GM03348 (cell line): ENCODE results near the gene NAV1.
"Not testable (repeated sequence)": the region's sequence is repeated elsewhere in the genome, so short reads cannot be mapped to it uniquely, and the experiment has no call there.

Source experiments
- DNase-seq: peaks from one replicate; pipeline ENCODE4 v3.0.0; 2012; ENCODE audit warnings: low spot score

Gene NAV1

DNA sequence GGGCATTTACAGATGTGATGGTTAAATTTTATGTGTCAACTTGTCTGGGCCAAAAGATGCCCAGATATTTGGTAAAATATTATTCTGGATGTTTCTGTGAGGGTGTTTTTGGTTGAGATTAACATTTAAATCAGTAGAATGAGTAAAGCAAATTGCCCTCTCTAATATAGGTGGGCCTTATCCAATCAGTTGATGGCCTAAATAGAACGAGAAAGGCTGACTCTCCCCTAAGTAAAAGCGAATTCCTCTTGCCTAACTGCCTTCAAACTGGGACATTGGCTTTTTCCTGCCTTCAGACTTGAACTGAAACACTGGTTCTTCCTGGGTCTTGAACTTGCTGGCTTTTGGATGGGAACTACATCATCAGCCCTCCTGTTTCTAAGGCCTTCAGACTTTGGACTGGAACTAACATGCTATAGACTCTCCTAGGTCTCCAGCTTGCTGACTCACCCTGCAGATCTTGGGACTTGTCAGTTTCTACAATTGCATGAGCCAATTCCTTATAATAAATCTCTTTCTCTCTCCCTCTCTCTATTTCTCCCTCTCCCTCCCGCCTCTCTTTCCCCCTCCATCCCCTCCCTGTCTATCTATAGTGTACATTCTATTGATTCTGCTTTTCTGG, 10.2 kb upstream of the NAV1 start:
- no peak for DNase-seq

DNA sequence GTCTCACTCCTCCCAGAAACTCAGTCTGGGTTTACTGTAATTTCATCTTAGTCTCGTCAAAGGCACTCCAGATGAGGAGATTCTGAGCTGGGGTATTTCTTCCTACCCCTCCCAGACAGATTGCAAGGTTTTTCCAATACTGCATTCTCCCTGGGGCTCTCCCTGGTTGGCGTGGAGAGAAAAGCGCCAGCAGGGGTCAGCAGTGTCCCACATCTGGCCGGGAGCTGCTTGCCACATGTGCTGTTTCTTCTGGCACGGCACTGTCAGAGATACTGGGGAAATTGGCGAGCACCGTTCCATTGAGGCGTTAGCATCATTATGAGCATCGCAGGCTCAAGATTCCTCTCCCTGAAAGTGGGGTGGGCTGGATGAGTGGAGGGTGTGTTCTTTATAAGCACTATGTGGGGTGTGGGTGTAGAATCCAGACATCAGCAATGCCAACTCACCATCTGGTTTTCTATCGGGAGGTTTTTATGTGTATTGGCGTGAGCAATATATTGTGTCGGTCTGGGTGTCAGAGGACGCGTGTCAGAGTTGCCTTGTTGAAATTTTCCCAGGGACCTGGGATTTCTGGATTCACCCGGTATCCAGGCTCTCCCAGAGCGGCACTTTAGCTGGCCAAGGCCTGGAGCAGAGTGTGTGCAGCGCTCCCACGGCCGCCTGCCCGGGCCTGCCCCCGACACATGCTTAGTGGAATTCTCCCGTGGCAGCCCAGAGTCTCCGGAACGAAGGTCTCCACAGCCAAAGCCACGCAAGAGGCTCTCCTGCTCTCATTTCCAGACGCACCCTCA, 8.0 kb upstream of the NAV1 start:
- DNase-seq: peak; percentile 89

DNA sequence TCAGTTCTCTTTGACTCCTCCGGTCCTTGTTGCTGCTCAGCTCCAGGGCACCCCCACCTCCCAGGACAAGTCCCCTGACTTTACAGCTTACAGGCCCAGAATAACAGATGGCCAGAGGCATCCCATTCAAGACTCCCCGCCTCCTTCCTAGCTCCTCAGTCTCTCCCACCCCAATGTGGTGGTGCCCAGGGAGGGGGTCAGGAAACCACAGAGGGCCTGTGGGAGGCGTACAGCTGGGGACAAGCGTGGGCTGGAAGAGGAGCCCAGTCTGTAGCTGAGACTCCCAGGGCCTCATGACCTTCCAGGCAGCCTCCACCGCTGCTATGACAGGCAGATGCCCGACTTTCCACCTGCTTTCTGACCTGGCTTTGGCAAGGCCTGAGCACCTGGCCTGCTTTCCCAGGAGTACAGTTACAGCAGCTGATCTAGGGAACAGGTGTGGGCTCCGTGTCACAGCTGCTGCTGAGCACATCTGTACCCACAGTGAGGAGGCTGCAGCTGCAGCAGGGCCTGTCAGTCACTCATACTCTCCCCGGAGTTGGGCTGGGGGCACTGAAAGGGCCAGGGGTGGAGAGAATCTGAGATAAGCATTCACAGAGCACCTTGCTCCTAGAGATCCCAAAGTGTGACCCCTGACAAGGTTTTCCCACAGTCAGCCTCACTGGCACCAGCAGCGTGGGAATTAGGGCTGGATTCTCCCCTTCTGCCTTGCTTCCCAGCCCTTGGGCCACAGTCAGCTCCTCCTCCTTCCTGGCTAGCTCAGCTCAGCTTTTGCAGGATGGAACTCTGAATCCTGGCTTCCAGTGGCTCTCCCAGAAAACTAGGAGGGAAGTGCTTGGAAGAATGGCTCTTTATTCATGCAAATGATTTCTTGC, 7.1 kb upstream of the NAV1 start:
- peak; percentile 34 for DNase-seq

GRCh38 chr1:201533836-201534235, 5.1 kb upstream of the NAV1 start:
- DNase-seq: peak; percentile 39

DNA sequence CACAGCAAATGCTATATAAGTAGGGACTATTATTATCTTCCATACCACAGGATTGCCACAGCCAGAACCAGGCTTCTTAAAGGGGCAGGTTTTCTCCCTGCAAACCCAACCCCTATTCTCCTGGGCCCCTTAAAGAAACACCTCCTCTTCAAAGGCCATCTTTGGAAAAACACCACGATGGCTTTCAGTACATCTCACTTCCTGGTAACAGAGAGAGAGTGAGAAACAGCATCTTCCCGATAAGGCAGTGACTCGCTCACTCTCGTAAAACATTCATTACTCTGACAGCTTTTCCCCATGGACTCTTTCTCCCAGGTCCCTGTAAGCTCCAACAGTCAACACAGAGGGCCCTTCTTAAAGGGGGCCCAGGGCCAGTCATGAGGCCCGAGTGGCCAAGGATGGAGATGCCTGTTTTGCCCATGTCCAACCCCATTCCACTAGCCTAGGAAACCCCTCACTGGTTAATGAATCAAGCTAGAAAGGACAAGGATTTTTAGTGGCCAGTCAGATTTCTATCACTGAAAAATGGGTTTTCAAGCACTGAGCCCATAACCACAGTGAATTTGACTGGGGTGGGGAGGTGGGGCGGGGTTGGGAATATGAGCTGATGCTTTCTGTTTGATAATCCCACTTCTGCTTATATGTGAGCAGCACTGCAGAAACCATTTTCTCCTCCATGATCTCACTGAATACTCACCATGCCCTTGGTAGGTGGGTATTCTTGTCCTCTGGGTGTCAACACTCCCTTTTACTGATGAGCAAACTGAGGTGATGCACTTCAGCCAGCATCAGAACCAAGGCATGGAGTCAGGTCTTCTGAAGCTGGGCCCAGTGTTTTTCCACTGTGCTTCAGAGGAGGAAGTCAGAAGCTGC, 3.6 kb upstream of the NAV1 start:
- peak; percentile 40 for DNase-seq

DNA sequence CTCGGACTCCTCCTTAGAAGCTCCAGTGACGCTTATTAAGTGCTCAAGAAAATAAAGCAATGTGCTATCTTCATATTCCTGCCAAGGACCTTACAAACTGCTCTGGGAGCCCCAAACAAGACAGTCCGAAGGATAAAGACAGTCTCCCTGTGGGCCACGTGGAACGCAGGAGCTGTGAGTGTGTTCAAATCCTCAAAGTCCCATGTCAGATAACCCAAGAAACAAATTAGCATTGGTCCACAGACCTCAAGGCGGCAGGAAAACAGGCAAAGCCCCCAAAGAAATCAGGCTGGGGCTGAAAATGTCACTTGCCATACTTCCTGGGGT, 3.0 kb upstream of the NAV1 start:
- no peak for DNase-seq

GRCh38 chr1:201536558-201536957, 2.4 kb upstream of the NAV1 start:
- DNase-seq: peak; percentile 85

- no peak for DNase-seq
Measured at GRCh38 chr1:201537028-201537427, 1.9 kb upstream of the NAV1 start.

DNA sequence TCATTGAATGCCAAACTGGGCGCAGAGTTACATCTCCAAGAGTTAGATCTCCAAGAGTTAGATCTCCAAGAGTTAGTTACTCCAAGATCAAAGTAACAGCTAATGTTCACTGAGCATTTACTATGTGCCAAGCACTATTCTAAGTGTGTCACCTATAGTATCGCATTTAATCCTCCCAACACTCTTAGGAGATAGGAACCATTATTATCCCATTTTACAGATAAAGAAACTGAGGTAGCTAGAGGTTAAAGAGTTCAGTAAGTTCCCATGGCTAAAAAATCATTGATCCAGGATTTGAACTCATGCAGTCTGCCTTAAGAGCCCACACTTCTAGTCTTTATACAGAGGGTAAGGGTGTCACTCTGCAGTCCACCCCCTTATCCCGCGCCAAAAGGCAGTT, 1.5 kb upstream of the NAV1 start:
- DNase-seq: no peak

GRCh38 chr1:201537891-201538611, 876 bp upstream of the NAV1 start:
- no peak for DNase-seq

DNA sequence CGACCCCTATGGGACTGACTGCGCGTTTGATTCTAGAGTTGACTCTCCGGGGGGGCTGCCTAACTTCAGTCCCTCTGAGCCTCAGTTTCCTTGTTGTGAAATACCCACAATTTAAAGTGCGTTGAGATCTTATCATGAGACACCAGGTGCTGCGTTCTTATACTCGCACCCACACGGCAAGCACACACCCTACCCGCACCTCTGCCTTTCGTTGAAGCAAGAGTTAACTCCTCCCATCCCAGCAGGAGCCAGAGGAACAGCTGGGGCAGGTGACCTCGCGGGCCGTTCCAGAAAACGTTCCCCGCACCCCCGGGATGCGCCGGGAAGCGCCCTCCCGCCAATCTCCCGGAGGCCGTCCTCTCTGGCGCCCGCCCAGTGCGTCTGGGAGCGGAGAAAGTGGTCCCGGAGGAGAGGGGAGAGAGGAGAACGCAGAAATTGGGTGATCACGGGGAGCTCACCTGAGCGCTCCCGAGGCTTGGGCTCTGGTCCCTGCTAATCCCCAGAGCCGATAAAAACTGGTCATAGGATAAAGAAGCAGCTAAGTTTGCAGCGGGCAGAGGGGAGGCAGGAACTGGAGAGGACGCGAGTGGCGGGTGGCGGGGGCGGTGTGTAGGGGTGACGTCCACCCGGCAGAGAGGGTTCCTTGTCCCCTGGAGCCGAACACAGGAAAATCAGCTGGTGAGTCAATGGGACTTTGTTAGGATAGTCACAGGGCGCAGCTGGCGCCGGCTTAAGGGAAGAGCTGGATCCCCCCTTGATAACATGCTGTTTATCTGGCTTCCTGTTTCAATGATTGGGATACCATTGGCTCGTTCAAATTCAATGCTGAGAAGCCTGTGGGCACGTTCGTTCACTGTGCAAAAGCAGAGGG, 869 bp downstream of the NAV1 start:
- peak; percentile 52 for DNase-seq

- DNase-seq: no peak
Measured at GRCh38 chr1:201540846-201541735, 2.2 kb downstream of the NAV1 start.

DNA sequence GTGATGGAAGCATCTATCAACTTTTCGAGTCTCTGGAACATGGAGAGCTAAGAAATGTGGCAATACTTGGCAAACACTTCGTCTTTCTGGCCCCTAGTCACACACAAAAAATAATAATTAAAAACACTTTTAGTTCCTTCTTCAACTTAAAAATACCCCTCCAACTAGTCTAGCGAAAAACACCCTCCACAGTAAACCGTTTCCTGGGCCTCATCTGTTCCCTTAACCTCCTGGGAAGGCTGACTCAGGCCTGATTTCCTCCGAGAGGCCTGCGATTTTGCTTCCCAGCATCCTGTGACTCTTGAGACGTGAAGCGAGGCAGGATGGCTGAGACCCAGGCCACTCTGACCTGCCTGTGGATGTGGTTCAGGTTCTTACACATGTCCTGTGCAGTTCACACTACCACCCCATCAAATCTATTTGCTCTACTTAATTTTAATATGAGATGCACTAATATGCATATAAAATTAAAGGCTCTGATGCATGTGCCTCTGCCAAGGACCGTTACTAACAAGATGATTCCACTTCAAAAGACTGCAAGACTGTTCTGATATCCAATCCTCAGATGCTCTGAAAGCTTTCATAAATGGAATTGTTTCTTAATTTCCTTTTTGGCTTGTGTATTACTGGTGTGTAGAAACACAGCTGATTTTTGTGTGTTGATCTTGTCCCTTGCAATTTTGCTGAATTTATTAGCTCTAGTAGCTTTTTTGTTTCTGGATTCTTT, 3.5 kb downstream of the NAV1 start:
- DNase-seq: peak; percentile 56

GRCh38 chr1:201543871-201544642, 5.1 kb downstream of the NAV1 start:
- DNase-seq: no peak

GRCh38 chr1:201544710-201545109, 5.8 kb downstream of the NAV1 start:
- DNase-seq: no peak

GRCh38 chr1:201545851-201546492, 7.0 kb downstream of the NAV1 start:
- DNase-seq: no peak

DNA sequence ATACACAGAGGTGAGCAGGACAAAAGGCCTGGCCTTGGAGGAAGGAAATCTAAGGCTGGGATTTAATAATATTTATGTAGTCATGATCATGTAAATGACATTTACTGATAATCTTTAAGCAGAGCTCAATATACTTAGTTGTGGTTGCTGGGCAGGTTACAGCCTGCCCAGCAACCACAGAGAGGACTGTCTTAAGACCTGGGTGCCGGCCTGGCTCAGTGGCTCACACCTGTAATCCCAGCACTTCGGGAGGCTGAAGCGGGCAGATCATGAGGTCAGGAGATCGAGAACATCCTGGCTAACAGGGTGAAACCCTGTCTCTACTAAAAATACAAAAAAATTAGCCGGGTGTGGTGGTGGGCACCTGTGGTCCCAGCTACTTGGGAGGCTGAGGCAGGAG, 10.6 kb downstream of the NAV1 start:
- DNase-seq: not testable (repeated sequence)
